Measurements from ENCODE around the gene S100P.
"Not testable (repeated sequence)": the region's sequence is repeated elsewhere in the genome, so short reads cannot be mapped to it uniquely, and the experiment has no call there.

S100P gene

GRCh38 chr4:6718932-6719610, 25.4 kb downstream of the S100P start:
- no peak for DNase-seq (ENCODE audit: insufficient read length, low spot score)
- TF ChIP-seq TAF1 (IDR thresholded peaks at IDR 0.05; ENCODE audit: low read depth, low read length) (no peak), POU2F2 (IDR thresholded peaks at IDR 0.05; ENCODE audit: low read depth, low read length) (no peak), SPI1 (IDR thresholded peaks at IDR 0.05; ENCODE audit: low read depth, low read length) (no peak), POLR2A (IDR thresholded peaks at IDR 0.05; ENCODE audit: low read depth, low read length) (no peak), POLR2AphosphoS5 (IDR thresholded peaks at IDR 0.05; ENCODE audit: low read depth, low read length) (no peak), PAX5 (IDR thresholded peaks at IDR 0.05; ENCODE audit: insufficient read depth, low read length, severe bottlenecking) (no peak)
- no peak for FAIRE-seq

DNA sequence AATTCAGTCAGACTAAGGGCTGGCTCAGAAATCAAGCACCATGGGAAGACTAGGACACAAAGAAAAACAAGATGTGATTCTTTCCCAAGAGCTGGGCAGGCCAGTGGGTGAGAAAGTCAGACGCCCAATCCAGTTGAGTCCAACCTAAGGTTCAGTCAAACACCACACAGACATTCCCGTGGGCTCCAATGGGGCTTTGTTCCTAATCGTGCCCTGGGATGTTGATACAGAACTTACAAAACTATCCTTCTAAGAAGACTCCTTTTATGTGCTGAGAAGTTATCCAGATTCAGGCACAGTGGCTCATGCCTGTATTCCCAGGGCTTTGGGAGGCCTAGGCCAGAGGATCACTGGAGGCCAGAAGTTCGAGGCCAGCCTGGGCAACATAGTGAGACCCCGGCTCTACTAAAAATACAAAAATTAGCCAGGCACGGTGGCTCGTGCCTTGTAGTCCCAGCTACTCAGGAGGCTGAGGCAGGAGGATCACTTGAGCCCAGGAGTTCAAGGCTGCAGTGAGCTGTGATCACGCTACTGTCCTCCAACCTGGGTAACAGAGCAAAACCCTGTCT, 26.0 kb downstream of the S100P start:
- DNase-seq (ENCODE audit: insufficient read length, low spot score) (no peak), FAIRE-seq (no peak)
- no peak for TF ChIP-seq TAF1 (IDR thresholded peaks at IDR 0.05; ENCODE audit: low read depth, low read length)

- TF ChIP-seq POU2F2 (IDR thresholded peaks at IDR 0.05; ENCODE audit: low read depth, low read length) (no peak), PAX5 (IDR thresholded peaks at IDR 0.05; ENCODE audit: insufficient read depth, low read length, severe bottlenecking) (peak; percentile 21), SPI1 (IDR thresholded peaks at IDR 0.05; ENCODE audit: low read depth, low read length) (no peak), TAF1 (IDR thresholded peaks at IDR 0.05; ENCODE audit: low read depth, low read length) (no peak), POLR2AphosphoS5 (IDR thresholded peaks at IDR 0.05; ENCODE audit: low read depth, low read length) (no peak)
- peak; percentile 76 for FAIRE-seq
- peak; percentile 85 for DNase-seq (ENCODE audit: insufficient read length, low spot score)
Observed at GRCh38 chr4:6720202-6720699, 26.6 kb downstream of the S100P start.

DNA sequence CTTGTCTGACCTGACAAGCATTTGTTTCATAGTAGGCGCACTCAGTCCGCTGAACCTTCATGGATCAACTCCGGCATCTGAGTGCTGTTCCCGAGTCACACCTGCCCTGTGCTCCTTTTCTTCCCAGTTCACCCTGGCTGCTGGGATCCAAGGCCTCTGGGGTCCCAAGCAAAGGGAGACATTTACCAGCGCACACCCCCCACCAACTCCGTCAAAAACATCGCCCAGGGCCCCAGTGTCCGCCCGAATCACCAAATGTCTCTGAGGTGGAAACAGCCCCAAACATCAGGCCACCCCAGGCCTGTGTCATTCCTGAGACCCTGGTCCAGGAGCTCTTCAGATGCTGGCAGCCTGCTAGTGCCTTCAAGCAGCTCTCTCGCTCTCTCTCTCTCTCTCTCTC, 27.4 kb downstream of the S100P start:
- TF ChIP-seq SPI1 (IDR thresholded peaks at IDR 0.05; ENCODE audit: low read depth, low read length): no peak
- no peak for TF ChIP-seq POU2F2 (IDR thresholded peaks at IDR 0.05; ENCODE audit: low read depth, low read length)
- no peak for TF ChIP-seq POLR2AphosphoS5 (IDR thresholded peaks at IDR 0.05; ENCODE audit: low read depth, low read length)
- no peak for TF ChIP-seq PAX5 (IDR thresholded peaks at IDR 0.05; ENCODE audit: insufficient read depth, low read length, severe bottlenecking)
- TF ChIP-seq TAF1 (IDR thresholded peaks at IDR 0.05; ENCODE audit: low read depth, low read length): no peak
- TF ChIP-seq POLR2A (IDR thresholded peaks at IDR 0.05; ENCODE audit: low read depth, low read length): no peak
- no peak for FAIRE-seq
- no peak for DNase-seq (ENCODE audit: insufficient read length, low spot score)

- FAIRE-seq: no peak
- no peak for DNase-seq (ENCODE audit: insufficient read length, low spot score)
- TF ChIP-seq SPI1 (IDR thresholded peaks at IDR 0.05; ENCODE audit: low read depth, low read length) (no peak), POU2F2 (IDR thresholded peaks at IDR 0.05; ENCODE audit: low read depth, low read length) (no peak), POLR2A (IDR thresholded peaks at IDR 0.05; ENCODE audit: low read depth, low read length) (no peak), POLR2AphosphoS5 (IDR thresholded peaks at IDR 0.05; ENCODE audit: low read depth, low read length) (no peak), TAF1 (IDR thresholded peaks at IDR 0.05; ENCODE audit: low read depth, low read length) (no peak), PAX5 (IDR thresholded peaks at IDR 0.05; ENCODE audit: insufficient read depth, low read length, severe bottlenecking) (no peak)
Observed at GRCh38 chr4:6722891-6723290, 29.2 kb downstream of the S100P start.

DNA sequence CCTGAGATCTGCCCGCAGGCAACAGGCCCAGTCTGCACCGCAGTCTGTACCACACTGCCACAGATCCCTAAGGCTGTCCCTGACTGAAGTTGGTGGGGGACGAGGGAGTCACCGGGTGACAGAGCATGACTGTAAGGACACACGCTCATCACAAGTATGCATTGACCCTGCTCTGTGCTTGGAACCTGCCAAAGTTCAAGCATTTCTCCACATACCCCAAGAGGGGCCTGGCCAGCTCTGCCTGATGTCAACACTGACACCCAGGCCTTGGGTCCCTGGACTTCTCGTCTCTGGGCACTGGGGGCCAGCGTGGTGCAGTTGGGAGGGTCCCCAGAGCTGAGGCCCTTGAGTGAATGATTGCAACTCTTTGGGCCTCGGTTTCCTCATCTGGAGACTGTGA, 30.2 kb downstream of the S100P start:
- no peak for TF ChIP-seq PAX5 (IDR thresholded peaks at IDR 0.05; ENCODE audit: insufficient read depth, low read length, severe bottlenecking)
- TF ChIP-seq TAF1 (IDR thresholded peaks at IDR 0.05; ENCODE audit: low read depth, low read length): no peak
- no peak for TF ChIP-seq POU2F2 (IDR thresholded peaks at IDR 0.05; ENCODE audit: low read depth, low read length)
- TF ChIP-seq SPI1 (IDR thresholded peaks at IDR 0.05; ENCODE audit: low read depth, low read length): no peak
- TF ChIP-seq POLR2AphosphoS5 (IDR thresholded peaks at IDR 0.05; ENCODE audit: low read depth, low read length): no peak
- no peak for TF ChIP-seq POLR2A (IDR thresholded peaks at IDR 0.05; ENCODE audit: low read depth, low read length)

DNA sequence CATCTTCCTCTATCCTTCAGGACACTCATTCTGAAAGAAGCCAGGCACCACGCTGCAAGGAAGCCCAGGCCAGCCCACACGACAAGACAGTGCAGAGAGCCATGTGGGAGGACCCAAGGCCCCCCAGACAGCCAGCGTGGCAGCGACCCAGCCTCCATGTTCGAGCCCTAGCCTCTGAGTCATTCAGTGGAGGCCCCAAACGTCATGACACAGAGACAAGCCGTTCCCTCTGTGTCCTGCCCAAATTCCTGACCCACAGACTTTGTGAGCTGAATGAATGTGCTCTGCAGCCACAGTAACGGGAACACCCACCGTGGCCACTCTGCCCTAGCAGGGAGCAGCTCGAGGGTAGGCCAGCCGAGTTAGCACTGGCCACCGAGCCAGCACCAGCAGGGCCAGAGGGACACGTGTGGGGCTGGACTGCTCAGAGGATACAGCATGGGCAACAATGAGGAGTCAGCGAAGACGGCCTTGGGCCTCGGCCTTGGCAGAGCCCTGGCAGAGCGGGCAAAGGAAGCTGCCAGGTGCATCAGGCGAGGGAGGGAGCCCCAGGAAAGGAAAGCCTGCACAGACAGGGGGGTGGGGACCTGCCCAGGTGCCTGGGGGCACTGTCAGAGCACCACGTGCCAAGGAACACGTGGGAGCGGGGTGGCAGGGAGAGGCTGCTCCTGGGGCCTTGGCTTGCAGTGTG, 30.9 kb downstream of the S100P start:
- DNase-seq (ENCODE audit: insufficient read length, low spot score) (no peak), FAIRE-seq (no peak)
- TF ChIP-seq POU2F2 (IDR thresholded peaks at IDR 0.05; ENCODE audit: low read depth, low read length) (no peak), POLR2AphosphoS5 (IDR thresholded peaks at IDR 0.05; ENCODE audit: low read depth, low read length) (no peak), PAX5 (IDR thresholded peaks at IDR 0.05; ENCODE audit: insufficient read depth, low read length, severe bottlenecking) (no peak), SPI1 (IDR thresholded peaks at IDR 0.05; ENCODE audit: low read depth, low read length) (no peak), POLR2A (IDR thresholded peaks at IDR 0.05; ENCODE audit: low read depth, low read length) (no peak), TAF1 (IDR thresholded peaks at IDR 0.05; ENCODE audit: low read depth, low read length) (no peak)

More for the DNA sequence above, 30.2 kb downstream of the S100P start:
- DNase-seq (ENCODE audit: insufficient read length, low spot score) (no peak), FAIRE-seq (no peak)

DNA sequence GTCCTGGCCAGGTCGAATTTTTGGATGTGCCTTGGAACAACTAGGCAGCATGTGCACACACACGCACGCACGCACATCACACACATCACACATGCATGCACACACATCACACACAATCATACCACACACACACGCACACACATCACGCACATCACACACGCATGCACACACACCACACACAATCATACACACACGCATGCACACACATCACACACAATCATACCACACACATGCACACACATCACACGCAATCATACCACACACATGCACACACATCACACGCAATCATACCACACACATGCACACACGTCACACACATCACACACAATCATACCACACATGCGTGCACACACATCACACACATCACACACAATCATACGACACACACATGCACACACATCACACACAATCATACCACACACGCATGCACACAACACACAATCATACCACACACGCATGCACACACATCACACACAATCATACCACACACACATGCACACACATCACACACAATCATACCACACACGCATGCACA, 31.8 kb downstream of the S100P start:
- peak; percentile 76 for FAIRE-seq
- not testable (repeated sequence) for DNase-seq (ENCODE audit: insufficient read length, low spot score)

GRCh38 chr4:6727081-6727942, 33.6 kb downstream of the S100P start:
- no peak for DNase-seq (ENCODE audit: insufficient read length, low spot score)
- no peak for FAIRE-seq
- no peak for TF ChIP-seq TAF1 (IDR thresholded peaks at IDR 0.05; ENCODE audit: low read depth, low read length)

Data from GM12891 (cell line).